Measurements from ENCODE around the gene MYOM3.

The MYOM3 gene

GRCh38 chr1:24074817-24075589 lies 36.9 kb downstream of the MYOM3 start:
- TF ChIP-seq, protein P1, sequence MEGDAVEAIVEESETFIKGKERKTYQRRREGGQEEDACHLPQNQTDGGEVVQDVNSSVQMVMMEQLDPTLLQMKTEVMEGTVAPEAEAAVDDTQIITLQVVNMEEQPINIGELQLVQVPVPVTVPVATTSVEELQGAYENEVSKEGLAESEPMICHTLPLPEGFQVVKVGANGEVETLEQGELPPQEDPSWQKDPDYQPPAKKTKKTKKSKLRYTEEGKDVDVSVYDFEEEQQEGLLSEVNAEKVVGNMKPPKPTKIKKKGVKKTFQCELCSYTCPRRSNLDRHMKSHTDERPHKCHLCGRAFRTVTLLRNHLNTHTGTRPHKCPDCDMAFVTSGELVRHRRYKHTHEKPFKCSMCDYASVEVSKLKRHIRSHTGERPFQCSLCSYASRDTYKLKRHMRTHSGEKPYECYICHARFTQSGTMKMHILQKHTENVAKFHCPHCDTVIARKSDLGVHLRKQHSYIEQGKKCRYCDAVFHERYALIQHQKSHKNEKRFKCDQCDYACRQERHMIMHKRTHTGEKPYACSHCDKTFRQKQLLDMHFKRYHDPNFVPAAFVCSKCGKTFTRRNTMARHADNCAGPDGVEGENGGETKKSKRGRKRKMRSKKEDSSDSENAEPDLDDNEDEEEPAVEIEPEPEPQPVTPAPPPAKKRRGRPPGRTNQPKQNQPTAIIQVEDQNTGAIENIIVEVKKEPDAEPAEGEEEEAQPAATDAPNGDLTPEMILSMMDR (IDR thresholded peaks at IDR 0.05; ENCODE audit: insufficient read depth, missing control alignments), result no peak
- no peak for DNase-seq (ENCODE audit: insufficient read length, low spot score)
- no peak for FAIRE-seq

DNA sequence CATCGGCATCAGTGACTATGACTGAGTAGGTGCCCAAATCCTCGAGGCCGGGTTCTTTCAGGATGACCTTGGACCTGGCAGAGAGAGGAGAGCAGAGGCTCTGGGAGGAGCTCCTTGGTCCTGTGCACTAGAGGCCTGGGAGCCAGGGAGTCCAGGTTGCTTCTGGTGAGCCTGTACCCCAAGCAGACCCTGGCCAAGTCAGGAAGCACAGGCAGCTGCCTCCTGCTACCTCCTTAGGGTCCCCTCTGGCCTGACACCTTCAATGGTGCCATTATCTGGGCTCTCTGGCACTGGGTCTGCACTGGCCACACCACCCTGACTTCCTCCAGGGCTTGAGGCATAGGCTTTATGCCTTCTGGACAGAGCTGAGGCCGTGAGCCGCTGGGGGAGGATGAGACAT lies 37.7 kb downstream of the MYOM3 start:
- FAIRE-seq (no peak), DNase-seq (ENCODE audit: insufficient read length, low spot score) (no peak)

GRCh38 chr1:24071941-24072340 lies 40.0 kb downstream of the MYOM3 start:
- DNase-seq (ENCODE audit: insufficient read length, low spot score), result no peak
- TF ChIP-seq, protein P1 (IDR thresholded peaks at IDR 0.05; ENCODE audit: insufficient read depth, missing control alignments), result no peak
- FAIRE-seq, result no peak

More for the DNA sequence above, 37.7 kb downstream of the MYOM3 start:
- TF ChIP-seq, protein P1 (IDR thresholded peaks at IDR 0.05; ENCODE audit: insufficient read depth, missing control alignments), result no peak

GRCh38 chr1:24070821-24071393 lies 41.0 kb downstream of the MYOM3 start:
- peak; percentile 43 for DNase-seq (ENCODE audit: insufficient read length, low spot score)
- TF ChIP-seq, protein P1 (IDR thresholded peaks at IDR 0.05; ENCODE audit: insufficient read depth, missing control alignments), result peak; percentile 93
- FAIRE-seq, result no peak

DNA sequence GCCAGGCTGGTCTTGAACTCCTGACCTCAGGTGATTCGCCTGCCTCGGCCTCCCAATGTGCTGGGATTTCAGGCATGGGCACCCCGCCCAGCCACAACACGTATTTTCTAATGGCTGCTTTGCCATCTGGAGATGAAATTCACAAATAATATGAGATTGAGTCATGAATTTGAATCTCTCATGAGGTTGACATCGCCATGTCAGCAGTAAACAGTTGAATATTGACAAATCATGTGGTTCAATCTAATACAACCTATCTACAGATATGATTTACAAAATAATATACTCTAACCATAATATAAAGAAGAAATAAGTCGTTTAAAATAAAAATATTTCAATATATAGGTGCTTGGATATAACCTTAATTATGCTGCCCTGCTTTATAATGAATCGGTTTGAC lies 42.1 kb downstream of the MYOM3 start:
- DNase-seq (ENCODE audit: insufficient read length, low spot score) (no peak), FAIRE-seq (no peak)
- TF ChIP-seq, protein P1 (IDR thresholded peaks at IDR 0.05; ENCODE audit: insufficient read depth, missing control alignments), result no peak

DNA sequence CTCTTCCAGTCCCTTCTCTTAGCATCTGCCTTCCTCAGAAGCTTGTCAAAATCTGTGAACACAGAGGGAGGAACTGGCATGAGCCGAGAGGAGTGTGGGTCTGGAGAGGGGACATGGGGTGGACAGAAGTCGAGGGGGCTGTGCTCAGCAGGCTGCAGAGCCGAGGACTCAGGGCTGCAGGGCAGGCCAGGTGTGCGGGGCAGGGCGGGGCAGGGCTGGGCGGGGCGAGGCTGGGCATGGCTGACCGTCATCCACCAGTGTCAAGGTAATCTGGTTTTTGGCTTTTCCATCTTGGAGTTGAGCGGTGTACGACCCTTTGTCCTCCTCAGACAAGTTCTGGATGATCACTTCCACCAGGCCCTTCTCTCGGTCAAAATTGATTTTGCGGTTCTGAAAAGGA lies 44.0 kb downstream of the MYOM3 start:
- FAIRE-seq, result no peak
- TF ChIP-seq, protein P1 (IDR thresholded peaks at IDR 0.05; ENCODE audit: insufficient read depth, missing control alignments), result no peak

GRCh38 chr1:24065304-24065703 lies 46.6 kb downstream of the MYOM3 start:
- no peak for DNase-seq (ENCODE audit: insufficient read length, low spot score)
- FAIRE-seq, result no peak
- TF ChIP-seq, protein P1 (IDR thresholded peaks at IDR 0.05; ENCODE audit: insufficient read depth, missing control alignments), result no peak

More for the DNA sequence above, 44.0 kb downstream of the MYOM3 start:
- no peak for DNase-seq (ENCODE audit: insufficient read length, low spot score)
